ENCODE measurements around the gene HIVEP1.
"Not testable (repeated sequence)": the region's sequence is repeated elsewhere in the genome, so short reads cannot be mapped to it uniquely, and the experiment has no call there.

The HIVEP1 gene

DNA sequence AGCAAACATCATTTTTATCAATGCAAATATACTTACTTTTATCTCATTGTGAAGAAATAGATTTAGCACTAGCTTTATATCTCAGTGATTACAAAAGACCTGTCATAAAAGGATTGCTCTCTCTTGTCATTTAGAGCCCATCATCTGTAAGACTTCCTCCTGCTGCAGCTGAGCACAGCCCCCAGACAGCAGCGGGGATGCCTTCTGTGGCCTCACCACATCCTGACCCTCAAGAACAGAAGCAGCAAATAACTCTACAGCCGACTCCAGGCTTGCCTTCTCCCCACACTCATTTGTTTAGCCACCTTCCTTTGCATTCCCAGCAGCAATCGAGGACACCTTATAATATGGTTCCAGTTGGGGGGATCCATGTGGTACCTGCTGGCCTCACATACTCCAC lies 151.0 kb downstream of the HIVEP1 start:
- no peak for DNase-seq

DNA sequence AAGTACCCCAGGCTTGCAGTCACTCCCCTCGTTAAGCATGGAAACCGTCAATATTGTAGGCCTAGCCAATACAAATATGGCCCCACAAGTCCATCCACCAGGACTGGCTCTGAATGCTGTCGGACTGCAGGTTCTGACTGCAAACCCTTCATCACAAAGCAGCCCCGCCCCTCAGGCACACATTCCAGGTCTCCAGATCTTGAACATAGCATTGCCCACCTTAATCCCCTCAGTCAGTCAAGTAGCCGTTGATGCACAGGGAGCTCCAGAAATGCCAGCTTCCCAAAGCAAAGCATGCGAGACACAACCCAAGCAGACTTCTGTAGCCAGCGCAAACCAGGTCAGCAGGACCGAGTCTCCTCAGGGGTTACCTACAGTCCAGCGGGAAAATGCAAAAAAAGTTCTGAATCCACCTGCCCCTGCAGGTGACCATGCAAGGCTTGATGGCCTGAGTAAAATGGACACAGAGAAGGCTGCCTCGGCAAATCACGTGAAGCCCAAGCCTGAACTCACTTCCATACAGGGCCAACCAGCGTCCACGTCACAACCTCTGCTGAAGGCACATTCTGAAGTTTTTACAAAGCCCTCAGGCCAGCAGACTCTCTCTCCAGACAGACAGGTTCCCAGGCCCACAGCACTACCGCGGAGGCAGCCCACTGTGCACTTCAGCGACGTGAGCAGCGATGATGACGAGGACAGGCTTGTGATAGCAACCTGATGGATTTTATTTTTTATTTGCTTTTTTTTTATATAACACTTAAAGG lies 151.8 kb downstream of the HIVEP1 start:
- no peak for DNase-seq

GRCh38 chr6:12164508-12164770 lies 152.3 kb downstream of the HIVEP1 start:
- no peak for DNase-seq

DNA sequence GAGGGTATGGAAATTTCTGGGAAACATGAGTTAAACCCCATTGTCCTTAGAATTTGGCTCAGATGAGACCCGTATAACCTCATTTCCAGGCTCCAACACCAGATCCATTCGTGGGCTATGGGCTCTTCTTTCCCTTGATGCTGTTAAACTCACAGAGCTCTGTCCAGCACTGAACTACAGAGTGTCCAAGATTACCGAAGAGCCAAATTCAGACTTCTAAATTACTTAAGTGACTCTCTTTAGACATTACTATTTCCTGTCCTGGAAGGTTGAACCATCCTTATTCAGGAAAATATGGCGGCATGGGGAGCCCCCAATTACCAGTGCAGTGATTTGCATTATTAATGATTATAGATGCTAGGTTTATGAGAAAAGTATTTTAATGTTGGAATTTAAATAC lies 153.2 kb downstream of the HIVEP1 start:
- DNase-seq = no peak

DNA sequence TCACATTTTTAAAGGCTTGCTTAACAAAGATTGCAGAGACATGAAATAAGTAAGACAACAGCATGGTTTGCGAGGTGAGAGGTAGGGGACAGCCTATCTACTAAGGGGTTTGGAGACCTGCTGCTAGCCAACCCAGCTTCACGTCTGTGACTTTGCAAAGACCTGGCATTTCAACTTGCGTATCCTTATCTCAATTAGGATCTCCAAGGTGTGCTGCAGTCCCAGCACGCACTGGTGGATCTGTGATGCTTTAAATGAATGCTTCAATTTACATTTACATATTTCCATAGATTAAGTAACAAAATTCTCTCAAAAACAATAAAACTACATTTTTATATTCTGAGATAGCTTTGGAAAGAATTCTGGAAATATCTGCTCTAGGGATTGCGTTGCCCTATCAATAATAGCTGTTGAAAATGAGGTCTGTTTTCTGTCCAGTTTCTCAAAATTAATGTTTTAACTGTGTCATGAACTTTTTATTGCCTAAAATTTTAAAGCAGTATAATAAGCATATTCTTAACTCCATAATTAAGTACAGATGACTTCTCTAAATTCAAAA lies 153.7 kb downstream of the HIVEP1 start:
- no peak for DNase-seq

- DNase-seq = no peak
Measured at GRCh38 chr6:12169377-12169776, 157.3 kb downstream of the HIVEP1 start.

- DNase-seq = no peak
Measured at GRCh38 chr6:12170351-12171092, 158.4 kb downstream of the HIVEP1 start.

DNA sequence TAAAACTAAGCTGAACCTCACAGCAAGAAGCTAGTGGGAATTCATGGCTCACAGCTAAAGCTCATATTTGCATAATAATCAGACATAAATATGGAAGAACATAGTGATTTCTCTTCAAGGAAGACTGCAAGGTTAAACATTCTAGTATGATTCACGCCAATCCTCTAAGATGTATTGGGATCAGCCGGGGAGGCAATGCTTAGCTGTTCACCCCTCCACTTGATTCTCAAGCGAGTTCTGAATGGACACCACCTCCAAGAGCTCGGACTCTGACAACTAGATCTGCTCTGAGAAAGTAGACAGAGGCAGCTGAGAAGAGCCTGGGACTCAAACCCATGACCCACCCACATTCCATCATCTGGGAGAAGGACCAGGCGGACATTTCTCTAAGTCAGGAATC lies 159.6 kb downstream of the HIVEP1 start:
- no peak for DNase-seq

GRCh38 chr6:12172572-12172971 lies 160.5 kb downstream of the HIVEP1 start:
- no peak for DNase-seq

DNA sequence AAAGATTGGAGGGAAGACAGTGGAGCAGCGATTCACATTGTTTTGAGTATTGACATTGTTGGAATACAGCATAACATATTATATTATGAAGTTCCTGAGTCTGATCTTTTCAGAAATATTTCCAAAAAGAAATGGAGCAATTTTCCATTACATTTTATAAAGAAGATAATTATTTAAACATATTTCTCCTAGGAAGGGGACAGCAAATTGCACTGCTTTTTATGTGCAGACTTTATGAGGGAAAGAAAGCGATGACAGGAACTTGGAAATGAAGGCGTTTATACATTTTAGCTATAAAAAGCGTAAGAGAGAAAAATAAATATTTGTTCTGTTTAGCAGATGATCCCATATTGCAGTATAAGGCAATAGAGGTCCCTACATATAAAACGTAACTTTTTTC lies 161.1 kb downstream of the HIVEP1 start:
- DNase-seq = no peak

DNA sequence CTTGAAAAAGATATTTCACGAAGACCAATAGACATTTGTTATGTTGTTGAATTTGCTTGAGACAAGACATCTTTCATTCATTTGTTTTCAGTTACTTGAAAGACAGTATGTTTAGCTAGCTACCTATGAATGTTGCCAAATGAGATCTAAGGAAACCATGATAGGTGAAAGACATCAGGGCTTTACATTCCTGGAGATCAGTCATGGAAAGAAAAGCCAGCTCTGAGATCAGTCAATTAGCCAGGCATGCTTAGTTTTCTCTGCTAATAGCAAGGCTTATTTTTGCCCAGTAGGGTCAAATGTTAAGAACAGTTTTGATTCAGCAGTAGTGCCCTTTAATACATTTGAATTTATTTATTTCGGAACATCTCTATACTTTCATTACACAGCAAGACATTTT lies 161.5 kb downstream of the HIVEP1 start:
- no peak for DNase-seq

DNA sequence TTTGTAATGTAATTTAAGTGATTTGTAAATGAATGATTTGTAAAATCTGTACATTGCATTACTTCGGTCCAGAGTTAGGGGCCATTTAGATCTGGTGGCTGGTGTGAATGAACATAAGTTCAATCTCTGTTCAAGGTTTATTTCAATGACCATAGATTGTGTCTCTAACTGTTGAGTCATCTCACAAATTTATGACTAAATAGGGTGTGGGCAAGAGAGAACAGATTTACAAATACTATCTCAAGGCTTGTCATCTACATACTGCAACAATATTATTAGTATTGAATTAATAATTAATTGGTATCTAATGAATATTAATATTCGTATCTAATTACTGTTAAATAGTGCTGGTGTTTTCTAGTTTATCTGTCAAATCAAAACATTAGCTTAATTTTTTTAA lies 162.8 kb downstream of the HIVEP1 start:
- DNase-seq = no peak

DNA sequence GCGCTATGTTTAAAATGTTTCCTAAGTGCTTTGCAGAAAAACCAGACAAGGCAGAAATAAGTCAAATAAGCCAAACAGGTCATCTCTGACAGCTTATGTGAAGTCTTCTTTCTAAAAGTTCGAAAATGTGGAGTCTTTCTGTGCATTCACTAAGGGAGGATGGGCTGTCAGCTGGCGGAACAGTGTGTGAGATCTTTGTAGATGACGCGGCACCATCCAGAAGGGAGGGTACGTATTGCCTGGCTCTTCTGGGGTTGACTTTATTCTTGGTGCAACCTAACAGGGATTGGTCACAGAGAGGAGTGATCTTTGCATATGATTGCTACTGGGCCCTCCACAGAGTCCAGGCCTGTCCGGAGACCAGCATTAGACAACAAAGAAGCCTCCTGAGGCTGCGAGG lies 163.5 kb downstream of the HIVEP1 start:
- no peak for DNase-seq

- not testable (repeated sequence) for DNase-seq
Measured at GRCh38 chr6:12176782-12177181, 164.7 kb downstream of the HIVEP1 start.

- no peak for DNase-seq
Measured at GRCh38 chr6:12178521-12178920, 166.4 kb downstream of the HIVEP1 start.

DNA sequence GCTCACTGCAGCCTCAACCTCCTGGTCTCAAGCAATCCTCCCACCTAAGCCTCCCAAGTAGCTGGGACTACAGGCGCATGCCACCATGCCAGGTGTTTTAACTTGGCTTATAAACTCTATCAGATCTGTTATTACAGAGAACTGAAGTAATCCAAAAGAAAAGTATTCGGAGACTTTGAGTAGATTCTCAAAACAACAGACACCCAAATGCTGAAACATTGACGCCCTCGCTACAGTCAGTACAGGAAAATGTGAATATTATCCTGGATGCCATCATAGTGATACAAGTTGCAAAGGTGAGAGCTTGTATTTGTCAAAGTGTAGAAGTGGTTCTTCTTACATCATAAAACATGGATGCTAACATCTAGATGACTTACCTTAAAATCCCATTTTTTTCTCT lies 169.4 kb downstream of the HIVEP1 start:
- DNase-seq = no peak

DNA sequence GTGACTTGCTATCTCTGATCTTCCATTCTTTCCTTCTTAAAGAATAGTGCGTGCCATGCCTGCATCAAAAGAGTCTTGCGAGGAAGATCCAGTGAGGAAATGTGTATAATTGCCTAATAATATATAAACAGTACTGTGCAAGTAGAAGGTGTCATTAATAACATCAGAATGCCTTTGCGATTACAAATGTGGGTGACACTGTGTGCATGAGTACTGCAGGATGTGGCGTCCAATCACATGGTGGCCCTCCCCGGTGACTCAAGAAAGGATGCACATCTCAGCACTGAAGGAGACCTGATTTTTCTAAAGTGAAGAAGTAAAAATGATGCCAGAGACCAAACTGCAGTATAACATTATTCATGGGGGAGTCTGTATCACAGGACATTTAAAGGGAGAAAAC lies 170.6 kb downstream of the HIVEP1 start:
- DNase-seq = no peak

DNA sequence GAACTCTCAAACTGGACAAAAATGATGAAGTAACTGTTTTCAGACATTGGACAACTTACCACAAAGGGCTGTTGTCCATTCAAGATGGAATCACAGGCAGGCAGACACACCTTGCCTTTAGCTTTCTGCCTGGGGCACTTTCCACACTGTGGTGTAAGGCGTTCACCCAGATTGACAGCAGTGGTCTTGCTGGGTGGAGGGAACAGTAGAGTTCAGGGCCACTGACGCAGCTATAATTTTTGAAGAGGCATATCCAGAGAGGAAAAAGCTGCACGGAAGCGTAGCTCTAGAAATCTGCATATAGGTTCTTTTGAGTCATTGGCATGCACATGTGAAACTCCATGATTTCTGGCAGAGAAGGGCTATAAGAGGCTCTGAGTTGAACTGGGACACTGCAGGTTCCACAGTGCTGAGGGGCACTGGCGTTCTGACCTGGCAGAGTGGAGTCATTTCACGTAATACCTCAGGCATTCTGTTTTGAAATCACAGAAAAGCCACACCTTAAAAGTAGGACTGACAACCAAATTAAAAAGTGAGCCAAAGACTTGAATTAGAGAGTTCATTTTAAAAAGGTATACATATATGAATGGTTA lies 173.1 kb downstream of the HIVEP1 start:
- no peak for DNase-seq

DNA sequence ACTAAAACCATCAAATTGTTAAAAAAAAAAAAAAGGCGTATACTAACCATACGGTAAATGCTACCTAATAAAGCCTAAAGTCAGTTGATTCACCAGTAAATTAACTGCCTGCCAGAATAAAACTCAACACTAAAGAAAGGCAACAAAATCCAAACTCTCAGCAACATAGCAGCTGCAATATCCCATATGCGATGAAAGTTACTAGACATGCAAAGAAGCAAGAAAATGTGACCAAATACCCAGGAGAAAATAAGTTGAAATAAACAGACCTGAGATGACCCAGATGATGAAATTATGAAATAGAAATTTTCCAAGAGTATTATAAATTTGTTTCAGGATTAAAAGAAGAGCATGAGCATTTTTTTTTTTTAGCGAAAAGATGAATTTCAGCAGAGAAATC lies 174.4 kb downstream of the HIVEP1 start:
- DNase-seq = no peak

DNA sequence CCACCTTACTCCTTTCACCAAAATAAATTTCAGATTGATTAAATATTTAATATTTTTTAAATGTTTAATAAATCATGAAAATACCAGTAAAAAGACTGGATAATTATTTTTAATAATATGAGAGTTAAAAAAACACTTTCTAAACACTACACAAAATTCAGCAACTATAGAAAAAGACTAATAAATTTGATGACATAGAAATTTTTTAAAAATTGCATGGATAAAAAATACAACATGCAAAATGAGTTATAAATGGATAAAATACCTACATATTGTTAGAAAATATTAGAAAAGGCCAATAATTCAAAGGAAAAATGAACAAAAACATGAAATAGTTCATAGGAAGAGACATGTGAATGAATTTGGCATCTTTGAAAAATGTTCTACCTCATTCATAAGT lies 177.0 kb downstream of the HIVEP1 start:
- DNase-seq = no peak

GRCh38 chr6:12189661-12190060 lies 177.5 kb downstream of the HIVEP1 start:
- no peak for DNase-seq

DNA sequence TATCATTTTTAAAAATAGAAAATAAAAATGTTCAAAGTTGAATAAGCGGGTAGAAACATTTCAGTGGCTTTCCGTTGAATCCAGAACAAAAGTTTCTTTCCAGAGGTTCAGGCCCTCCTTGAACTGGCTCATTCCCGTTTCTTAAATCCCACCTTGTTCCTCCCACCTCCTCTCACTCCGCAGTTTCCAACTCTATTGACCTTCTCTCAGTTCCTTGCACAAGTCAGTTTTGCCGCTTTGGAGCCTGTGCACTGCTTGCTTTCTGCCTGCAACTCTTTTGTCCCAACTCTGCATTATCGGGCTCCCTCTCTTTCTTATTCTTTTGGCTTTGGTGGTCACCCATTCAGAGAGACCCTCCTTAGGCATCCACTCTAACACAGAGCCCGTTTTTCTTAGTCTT lies 178.1 kb downstream of the HIVEP1 start:
- no peak for DNase-seq

DNA sequence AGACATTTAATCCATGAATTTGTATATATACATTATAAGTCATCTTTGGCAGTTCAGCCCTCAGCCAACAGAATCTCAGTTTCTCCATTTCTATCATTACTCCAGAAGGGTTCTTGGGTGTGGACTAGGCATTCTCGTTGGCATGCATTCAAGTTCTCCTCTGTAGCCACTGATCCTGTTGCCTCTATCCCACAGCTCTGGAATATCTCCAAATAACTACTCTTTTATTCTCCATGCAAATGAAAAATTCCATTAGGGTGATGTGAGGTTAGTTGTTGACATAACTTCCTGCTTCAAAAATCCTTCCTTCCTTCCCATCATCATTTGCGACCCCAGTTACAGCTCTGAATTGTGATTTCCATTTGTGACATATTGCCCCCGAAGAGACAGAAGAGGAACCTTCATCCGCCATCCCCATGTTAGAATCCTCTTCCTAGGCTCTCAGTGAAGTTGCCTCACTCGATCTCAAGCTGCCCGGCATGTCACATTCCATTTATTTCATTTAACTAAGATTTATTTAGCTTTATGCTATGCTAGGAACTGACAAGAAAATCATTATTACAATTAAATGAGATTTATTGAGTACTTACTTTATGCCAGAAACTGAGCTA lies 184.3 kb downstream of the HIVEP1 start:
- no peak for DNase-seq

- no peak for DNase-seq
Measured at GRCh38 chr6:12198851-12199250, 186.7 kb downstream of the HIVEP1 start.

All from activated CD8-positive, alpha-beta memory T cell treated with anti-CD3 and anti-CD28 coated beads, Interleukin-2, amount 50 U/mL, for 48 hours (primary cell).